ENCODE results near the gene PDE5A. TPM values are rescaled to one million over a fixed set of nuclear protein-coding genes. Genes with fewer than 3 reads are reported as not detected.

PDE5A gene
- total and polyA plus RNA-seq, 2 donors (not counting 1 experiment from before 2014, with no cell fraction given) = 0.49 to 1.4 TPM

GRCh38 chr4:119517361-119518229, 111.0 kb downstream of the PDE5A start:
- H3K4me1 Mint-ChIP-seq = no peaks in the 10 kb centered on the region
- H3K79me2 ChIP-seq (ENCODE audit: control insufficient read depth, insufficient read depth, low read length) = no peaks in the 10 kb centered on the region
- no peak overlapping the region for H3K27ac ChIP-seq (ENCODE audit: low read length in 2 of 2)
- H3K4me2 ChIP-seq (replicated peaks; ENCODE audit: low read depth, low read length, poor library complexity, severe bottlenecking) = no peak overlapping the region
- H3K4me3 ChIP-seq (ENCODE audit: control extremely low read depth in 1 of 5, extremely low read depth in 1 of 5, insufficient read depth in 1 of 5, low read depth in 2 of 5, low read length in 4 of 5) = no peak overlapping the region
- CTCF ChIA-PET = no interaction called here
- no peak overlapping the region for H3K27ac Mint-ChIP-seq
- no peaks in the 10 kb centered on the region for H3K27me3 Mint-ChIP-seq
- H3K4me1 ChIP-seq (ENCODE audit: control insufficient read depth in 2 of 2, insufficient read depth in 2 of 2, low read length in 2 of 2) = no peaks in the 10 kb centered on the region
- POLR2A ChIA-PET = no interaction called here
- no peak overlapping the region for H3K9ac ChIP-seq (ENCODE audit: low read length)
- DNase-seq (no peak), ATAC-seq (ENCODE audit: low read depth) (no peak)
- TF ChIP-seq CTCF (IDR thresholded peaks at IDR 0.05) (no peak), EZH2 (IDR thresholded peaks at IDR 0.05; ENCODE audit: borderline replicate concordance, insufficient read depth, low read depth, low read length, poor library complexity, severe bottlenecking) (no peak)
- H3K36me3 ChIP-seq (replicated peaks in 1 of 2; ENCODE audit: control extremely low read depth in 1 of 2, control insufficient read depth in 1 of 2, extremely low read depth in 1 of 2, insufficient read depth in 2 of 2, low read length in 1 of 2) = peaks cover 15 to 45% of the 10 kb centered on the region in 2 experiments
- no peaks in the 10 kb centered on the region for H3K27me3 ChIP-seq (replicated peaks in 1 of 4; ENCODE audit: control extremely low read depth in 1 of 4, control insufficient read depth in 3 of 4, insufficient read depth in 4 of 4, low read length in 3 of 4)
- no peak overlapping the region for H2AFZ ChIP-seq (ENCODE audit: insufficient read depth, low read depth, low read length, poor library complexity, severe bottlenecking)
- WGBS (ENCODE audit: insufficient coverage) = no CpG with 5 or more reads among the region's 2 CpGs
- intact Hi-C loops (cut with micrococcal nuclease) = no loop called here
- H4K20me1 ChIP-seq (ENCODE audit: control insufficient read depth, insufficient read depth, low read length, poor library complexity, severe bottlenecking) = no peaks in the 10 kb centered on the region
- no peak overlapping the region for H3K4me3 Mint-ChIP-seq
- H3K9me3 Mint-ChIP-seq (ENCODE audit: insufficient read depth) = no peaks in the 10 kb centered on the region
- no peaks in the 10 kb centered on the region for H3K9me3 ChIP-seq (ENCODE audit: control extremely low read depth in 1 of 3, control insufficient read depth in 2 of 3, insufficient read depth in 1 of 3, low read length in 2 of 3)

GRCh38 chr4:119512398-119512797, 116.2 kb downstream of the PDE5A start:
- H3K27me3 Mint-ChIP-seq = no peaks in the 10 kb centered on the region
- H3K27ac Mint-ChIP-seq = no peak overlapping the region
- POLR2A ChIA-PET = no interaction called here
- no peak for DNase-seq
- no peak for ATAC-seq (ENCODE audit: low read depth)
- Histone ChIP-seq H3K4me1 (ENCODE audit: control insufficient read depth in 2 of 2, insufficient read depth in 2 of 2, low read length in 2 of 2) (no peaks in the 10 kb centered on the region), H3K4me3 (ENCODE audit: control extremely low read depth in 1 of 5, extremely low read depth in 1 of 5, insufficient read depth in 1 of 5, low read depth in 2 of 5, low read length in 4 of 5) (no peak overlapping the region), H4K20me1 (ENCODE audit: control insufficient read depth, insufficient read depth, low read length, poor library complexity, severe bottlenecking) (no peaks in the 10 kb centered on the region), H3K79me2 (ENCODE audit: control insufficient read depth, insufficient read depth, low read length) (no peaks in the 10 kb centered on the region), H3K4me2 (replicated peaks; ENCODE audit: low read depth, low read length, poor library complexity, severe bottlenecking) (no peak overlapping the region), H3K9ac (ENCODE audit: low read length) (no peak overlapping the region), H3K36me3 (replicated peaks in 1 of 2; ENCODE audit: control extremely low read depth in 1 of 2, control insufficient read depth in 1 of 2, extremely low read depth in 1 of 2, insufficient read depth in 2 of 2, low read length in 1 of 2) (peaks cover 15 to 38% of the 10 kb centered on the region in 2 experiments), H3K27me3 (replicated peaks in 1 of 4; ENCODE audit: control extremely low read depth in 1 of 4, control insufficient read depth in 3 of 4, insufficient read depth in 4 of 4, low read length in 3 of 4) (no peaks in the 10 kb centered on the region), H3K9me3 (ENCODE audit: control extremely low read depth in 1 of 3, control insufficient read depth in 2 of 3, insufficient read depth in 1 of 3, low read length in 2 of 3) (no peaks in the 10 kb centered on the region), H3K27ac (ENCODE audit: low read length in 2 of 2) (no peak overlapping the region), H2AFZ (ENCODE audit: insufficient read depth, low read depth, low read length, poor library complexity, severe bottlenecking) (no peak overlapping the region)
- CTCF ChIA-PET = no interaction called here
- no peak overlapping the region for H3K4me3 Mint-ChIP-seq
- no peaks in the 10 kb centered on the region for H3K9me3 Mint-ChIP-seq (ENCODE audit: insufficient read depth)
- H3K4me1 Mint-ChIP-seq = no peaks in the 10 kb centered on the region
- WGBS (ENCODE audit: insufficient coverage) = 100% methylated on average over 2 of the region's 2 CpGs
- intact Hi-C loops (cut with micrococcal nuclease) = no loop called here
- no peak for TF ChIP-seq EZH2 (IDR thresholded peaks at IDR 0.05; ENCODE audit: borderline replicate concordance, insufficient read depth, low read depth, low read length, poor library complexity, severe bottlenecking)
- no peak for TF ChIP-seq CTCF (IDR thresholded peaks at IDR 0.05)
